ENCODE measurements around the gene EPM2AIP1.

EPM2AIP1 gene

GRCh38 chr3:36944641-36945270 is 48.2 kb downstream of the EPM2AIP1 start, which contains the start of gene TRANK1:
Gene TRANK1 (minus strand): TSS chr3:36945054. CDS start chr3:36944809, 245 bp downstream.
- peak; percentile 61 to 64 for DNase-seq

GRCh38 chr3:36944012-36944640 is 48.8 kb downstream of the EPM2AIP1 start:
- peak; percentile 30 to 32 for DNase-seq

DNA sequence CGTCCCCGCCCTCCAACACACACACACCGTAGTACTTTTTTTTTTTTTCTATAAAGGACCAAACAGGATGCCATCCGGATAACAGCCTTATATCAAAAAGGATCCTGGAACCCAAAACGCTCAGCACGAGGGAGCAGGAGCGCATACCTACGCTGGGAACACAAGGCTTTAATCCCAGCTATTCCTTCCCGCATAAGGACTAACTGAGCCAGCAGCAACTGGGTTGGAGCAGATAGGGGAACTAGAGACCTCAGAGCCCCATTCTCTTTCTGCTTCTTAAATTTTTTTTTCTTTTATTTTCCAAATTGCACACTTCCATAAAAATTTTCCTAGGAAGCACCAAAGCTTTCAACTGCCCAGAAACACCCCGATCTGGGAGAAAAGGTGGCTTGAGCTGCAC is 49.3 kb downstream of the EPM2AIP1 start:
- DNase-seq: no peak

DNA sequence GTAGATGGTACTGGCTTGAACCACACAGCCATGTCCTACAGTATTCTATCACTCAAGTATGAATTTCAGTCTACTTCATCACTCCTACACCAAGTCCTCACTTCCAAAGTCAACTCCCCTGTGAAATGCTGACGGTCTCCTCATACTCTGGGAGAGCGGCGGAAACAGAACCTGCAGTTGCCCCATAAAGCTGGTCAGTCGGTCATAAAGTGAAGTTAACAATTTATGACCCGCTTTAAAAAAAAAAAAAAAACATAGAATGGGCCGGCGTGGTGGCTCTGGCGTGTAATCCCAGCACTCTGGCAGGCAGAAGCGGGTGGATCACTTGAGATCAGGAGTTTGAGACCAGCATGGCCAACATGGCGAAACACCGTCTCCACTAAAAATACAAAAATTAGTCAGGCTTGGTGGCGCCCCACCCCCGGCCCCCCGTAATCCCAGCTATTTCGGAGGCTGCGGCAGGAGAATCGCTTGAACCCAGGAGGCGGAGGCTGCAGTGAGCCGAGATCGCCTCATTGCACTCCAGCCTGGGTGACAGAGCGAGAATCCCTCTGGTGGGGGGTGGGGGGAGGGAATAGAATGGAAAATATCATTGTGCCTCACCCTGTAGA is 50.2 kb downstream of the EPM2AIP1 start:
- no peak for DNase-seq

GRCh38 chr3:36941658-36942057 is 51.3 kb downstream of the EPM2AIP1 start:
- DNase-seq: no peak

- DNase-seq: no peak
Measured at GRCh38 chr3:36941162-36941561, 51.8 kb downstream of the EPM2AIP1 start.

DNA sequence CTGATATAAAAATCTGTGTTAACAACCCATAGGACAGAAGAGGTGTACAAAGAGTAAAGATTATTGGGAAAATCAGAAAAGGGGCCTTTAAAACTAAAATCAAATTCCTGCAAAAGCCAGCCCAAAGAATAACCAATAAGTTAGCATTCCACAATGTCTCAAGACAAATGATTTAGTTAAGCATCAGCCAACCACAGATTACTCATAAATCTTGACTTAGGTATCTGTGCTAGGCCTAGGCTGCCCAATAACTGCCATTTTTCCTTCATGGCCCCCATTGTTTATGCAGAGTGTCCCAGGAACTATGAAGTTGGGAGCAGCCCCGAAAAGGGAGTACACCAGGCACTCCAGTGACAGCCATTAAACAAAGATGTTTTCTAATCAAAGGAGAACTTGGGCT is 55.4 kb downstream of the EPM2AIP1 start:
- no peak for DNase-seq
